ENCODE results near the gene SYNE1.

Gene SYNE1

GRCh38 chr6:152273002-152273401 lies 364.2 kb downstream of the SYNE1 start:
- no peak for DNase-seq (ENCODE audit: low spot score)

- no peak for DNase-seq (ENCODE audit: low spot score)
Measured at GRCh38 chr6:152272486-152272885, 364.7 kb downstream of the SYNE1 start.

GRCh38 chr6:152271776-152272464 lies 365.2 kb downstream of the SYNE1 start:
- DNase-seq (ENCODE audit: low spot score), result no peak

- no peak for DNase-seq (ENCODE audit: low spot score)
Measured at GRCh38 chr6:152270301-152270925, 366.7 kb downstream of the SYNE1 start.

GRCh38 chr6:152268846-152269442 lies 368.2 kb downstream of the SYNE1 start:
- no peak for DNase-seq (ENCODE audit: low spot score)

- no peak for DNase-seq (ENCODE audit: low spot score)
Measured at GRCh38 chr6:152267967-152268845, 369.0 kb downstream of the SYNE1 start.

- DNase-seq (ENCODE audit: low spot score), result no peak
Measured at GRCh38 chr6:152265651-152266050, 371.5 kb downstream of the SYNE1 start.

GRCh38 chr6:152263582-152263981 lies 373.6 kb downstream of the SYNE1 start:
- no peak for DNase-seq (ENCODE audit: low spot score)

GRCh38 chr6:152261179-152261578 lies 376.0 kb downstream of the SYNE1 start:
- DNase-seq (ENCODE audit: low spot score), result no peak

GRCh38 chr6:152259234-152259633 lies 377.9 kb downstream of the SYNE1 start:
- no peak for DNase-seq (ENCODE audit: low spot score)

GRCh38 chr6:152257581-152257980 lies 379.6 kb downstream of the SYNE1 start:
- DNase-seq (ENCODE audit: low spot score), result no peak

- no peak for DNase-seq (ENCODE audit: low spot score)
Measured at GRCh38 chr6:152250127-152250526, 387.0 kb downstream of the SYNE1 start.

GRCh38 chr6:152248980-152249379 lies 388.2 kb downstream of the SYNE1 start:
- no peak for DNase-seq (ENCODE audit: low spot score)

- no peak for DNase-seq (ENCODE audit: low spot score)
Measured at GRCh38 chr6:152246554-152247337, 390.4 kb downstream of the SYNE1 start.

- no peak for DNase-seq (ENCODE audit: low spot score)
Measured at GRCh38 chr6:152244998-152245630, 392.0 kb downstream of the SYNE1 start.

- no peak for DNase-seq (ENCODE audit: low spot score)
Measured at GRCh38 chr6:152241013-152241766, 396.0 kb downstream of the SYNE1 start.

- no peak for DNase-seq (ENCODE audit: low spot score)
Measured at GRCh38 chr6:152240436-152240835, 396.7 kb downstream of the SYNE1 start.

GRCh38 chr6:152236370-152237097 lies 400.6 kb downstream of the SYNE1 start:
- no peak for DNase-seq (ENCODE audit: low spot score)

GRCh38 chr6:152233547-152234320 lies 403.4 kb downstream of the SYNE1 start:
- no peak for DNase-seq (ENCODE audit: low spot score)

All from Ammon's horn (tissue), 1 donor.